Fibroblast of lung (primary cell): ENCODE results near the gene PIGR.

Experiments used
- CTCF ChIP-seq, 2 donors: IDR thresholded peaks in 1 of 2; conservative IDR thresholded peaks in 1 of 2; 1 replicate in 1 of 2; 2 replicates in 1 of 2; pipeline ENCODE4 v1.5.1; 2011 to 2012; ENCODE audit warnings: low read length in 2 of 2, control low read depth in 1 of 2, inconsistent platforms in 1 of 2, low read depth in 1 of 2, mild to moderate bottlenecking in 1 of 2
- EZH2 ChIP-seq: IDR thresholded peaks from 2 replicates; pipeline ENCODE4 v1.5.1; 2012; ENCODE audit warnings: low read length, control low read depth, mild to moderate bottlenecking; ENCODE audit errors: missing control alignments

- TF ChIP-seq CTCF (conservative IDR thresholded peaks at IDR 0.05 in 1 of 2, IDR thresholded peaks at IDR 0.05 in 1 of 2; ENCODE audit: low read depth in 1 of 2, low read length in 2 of 2), result no peak
- TF ChIP-seq EZH2, result no peak
Observed at GRCh38 chr1:206940588-206940936, 5.7 kb downstream of the PIGR start.
